Measurements from ENCODE around the gene EPHB2. TPM values are rescaled to one million over a fixed set of nuclear protein-coding genes. Genes with fewer than 3 reads are reported as not detected.

EPHB2 gene
- total RNA-seq, 2 experiments from 2014 or later, result 0.13 TPM; not detected in 1

DNA sequence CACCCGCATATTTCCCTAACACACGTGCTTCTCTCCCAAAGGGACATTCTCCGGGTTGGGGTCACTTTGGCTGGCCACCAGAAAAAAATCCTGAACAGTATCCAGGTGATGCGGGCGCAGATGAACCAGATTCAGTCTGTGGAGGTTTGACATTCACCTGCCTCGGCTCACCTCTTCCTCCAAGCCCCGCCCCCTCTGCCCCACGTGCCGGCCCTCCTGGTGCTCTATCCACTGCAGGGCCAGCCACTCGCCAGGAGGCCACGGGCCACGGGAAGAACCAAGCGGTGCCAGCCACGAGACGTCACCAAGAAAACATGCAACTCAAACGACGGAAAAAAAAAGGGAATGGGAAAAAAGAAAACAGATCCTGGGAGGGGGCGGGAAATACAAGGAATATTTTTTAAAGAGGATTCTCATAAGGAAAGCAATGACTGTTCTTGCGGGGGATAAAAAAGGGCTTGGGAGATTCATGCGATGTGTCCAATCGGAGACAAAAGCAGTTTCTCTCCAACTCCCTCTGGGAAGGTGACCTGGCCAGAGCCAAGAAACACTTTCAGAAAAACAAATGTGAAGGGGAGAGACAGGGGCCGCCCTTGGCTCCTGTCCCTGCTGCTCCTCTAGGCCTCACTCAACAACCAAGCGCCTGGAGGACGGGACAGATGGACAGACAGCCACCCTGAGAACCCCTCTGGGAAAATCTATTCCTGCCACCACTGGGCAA lies 202.9 kb downstream of the EPHB2 start:
- no peak overlapping the region for H3K4me3 Mint-ChIP-seq
- CTCF ChIA-PET, result no interaction called here
- no peaks in the 10 kb centered on the region for H3K4me1 Mint-ChIP-seq (ENCODE audit: low read depth)
- peaks cover 2% of the 10 kb centered on the region for H3K27me3 Mint-ChIP-seq
- intact Hi-C loops (cut with micrococcal nuclease), result no loop called here
- POLR2A ChIA-PET, result no interaction called here
- H3K27ac Mint-ChIP-seq, result no peak overlapping the region
- TF ChIP-seq, protein P1, sequence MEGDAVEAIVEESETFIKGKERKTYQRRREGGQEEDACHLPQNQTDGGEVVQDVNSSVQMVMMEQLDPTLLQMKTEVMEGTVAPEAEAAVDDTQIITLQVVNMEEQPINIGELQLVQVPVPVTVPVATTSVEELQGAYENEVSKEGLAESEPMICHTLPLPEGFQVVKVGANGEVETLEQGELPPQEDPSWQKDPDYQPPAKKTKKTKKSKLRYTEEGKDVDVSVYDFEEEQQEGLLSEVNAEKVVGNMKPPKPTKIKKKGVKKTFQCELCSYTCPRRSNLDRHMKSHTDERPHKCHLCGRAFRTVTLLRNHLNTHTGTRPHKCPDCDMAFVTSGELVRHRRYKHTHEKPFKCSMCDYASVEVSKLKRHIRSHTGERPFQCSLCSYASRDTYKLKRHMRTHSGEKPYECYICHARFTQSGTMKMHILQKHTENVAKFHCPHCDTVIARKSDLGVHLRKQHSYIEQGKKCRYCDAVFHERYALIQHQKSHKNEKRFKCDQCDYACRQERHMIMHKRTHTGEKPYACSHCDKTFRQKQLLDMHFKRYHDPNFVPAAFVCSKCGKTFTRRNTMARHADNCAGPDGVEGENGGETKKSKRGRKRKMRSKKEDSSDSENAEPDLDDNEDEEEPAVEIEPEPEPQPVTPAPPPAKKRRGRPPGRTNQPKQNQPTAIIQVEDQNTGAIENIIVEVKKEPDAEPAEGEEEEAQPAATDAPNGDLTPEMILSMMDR (IDR thresholded peaks at IDR 0.05), result no peak
- ATAC-seq (no peak), DNase-seq (no peak)
- H3K9me3 Mint-ChIP-seq, result no peaks in the 10 kb centered on the region
- no peaks in the 10 kb centered on the region for H3K36me3 Mint-ChIP-seq (ENCODE audit: low read depth)

DNA sequence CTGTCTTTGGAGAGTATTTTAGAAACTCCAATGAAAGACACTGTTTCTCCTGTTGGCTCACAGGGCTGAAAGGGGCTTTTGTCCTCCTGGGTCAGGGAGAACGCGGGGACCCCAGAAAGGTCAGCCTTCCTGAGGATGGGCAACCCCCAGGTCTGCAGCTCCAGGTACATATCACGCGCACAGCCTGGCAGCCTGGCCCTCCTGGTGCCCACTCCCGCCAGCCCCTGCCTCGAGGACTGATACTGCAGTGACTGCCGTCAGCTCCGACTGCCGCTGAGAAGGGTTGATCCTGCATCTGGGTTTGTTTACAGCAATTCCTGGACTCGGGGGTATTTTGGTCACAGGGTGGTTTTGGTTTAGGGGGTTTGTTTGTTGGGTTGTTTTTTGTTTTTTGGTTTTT lies 203.5 kb downstream of the EPHB2 start:
- H3K27ac Mint-ChIP-seq, result no peak overlapping the region
- no peak for ATAC-seq
- H3K27me3 Mint-ChIP-seq, result peaks cover 2% of the 10 kb centered on the region
- no peaks in the 10 kb centered on the region for H3K36me3 Mint-ChIP-seq (ENCODE audit: low read depth)
- ChIA-PET POLR2A (no interaction called here), CTCF (no interaction called here)
- no peaks in the 10 kb centered on the region for H3K4me1 Mint-ChIP-seq (ENCODE audit: low read depth)
- H3K9me3 Mint-ChIP-seq, result no peaks in the 10 kb centered on the region
- no peak for DNase-seq
- TF ChIP-seq, protein P1 (IDR thresholded peaks at IDR 0.05), result no peak
- intact Hi-C loops (cut with micrococcal nuclease), result no loop called here
- H3K4me3 Mint-ChIP-seq, result no peak overlapping the region

DNA sequence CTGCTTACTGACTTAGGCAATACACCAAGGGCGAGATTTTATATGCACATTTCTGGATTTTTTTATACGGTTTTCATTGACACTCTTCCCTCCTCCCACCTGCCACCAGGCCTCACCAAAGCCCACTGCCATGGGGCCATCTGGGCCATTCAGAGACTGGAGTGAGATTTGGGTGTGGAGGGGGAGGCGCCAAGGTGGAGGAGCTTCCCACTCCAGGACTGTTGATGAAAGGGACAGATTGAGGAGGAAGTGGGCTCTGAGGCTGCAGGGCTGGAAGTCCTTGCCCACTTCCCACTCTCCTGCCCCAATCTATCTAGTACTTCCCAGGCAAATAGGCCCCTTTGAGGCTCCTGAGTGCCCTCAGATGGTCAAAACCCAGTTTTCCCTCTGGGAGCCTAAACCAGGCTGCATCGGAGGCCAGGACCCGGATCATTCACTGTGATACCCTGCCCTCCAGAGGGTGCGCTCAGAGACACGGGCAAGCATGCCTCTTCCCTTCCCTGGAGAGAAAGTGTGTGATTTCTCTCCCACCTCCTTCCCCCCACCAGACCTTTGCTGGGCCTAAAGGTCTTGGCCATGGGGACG lies 204.1 kb downstream of the EPHB2 start:
- CTCF ChIA-PET, result no interaction called here
- intact Hi-C loops (cut with micrococcal nuclease), result no loop called here
- ATAC-seq, result no peak
- TF ChIP-seq, protein P1 (IDR thresholded peaks at IDR 0.05), result no peak
- no peak overlapping the region for H3K27ac Mint-ChIP-seq
- H3K4me1 Mint-ChIP-seq (ENCODE audit: low read depth), result no peaks in the 10 kb centered on the region
- peaks cover 2% of the 10 kb centered on the region for H3K27me3 Mint-ChIP-seq
- POLR2A ChIA-PET, result no interaction called here
- no peaks in the 10 kb centered on the region for H3K9me3 Mint-ChIP-seq
- no peak for DNase-seq
- no peak overlapping the region for H3K4me3 Mint-ChIP-seq
- H3K36me3 Mint-ChIP-seq (ENCODE audit: low read depth), result no peaks in the 10 kb centered on the region

DNA sequence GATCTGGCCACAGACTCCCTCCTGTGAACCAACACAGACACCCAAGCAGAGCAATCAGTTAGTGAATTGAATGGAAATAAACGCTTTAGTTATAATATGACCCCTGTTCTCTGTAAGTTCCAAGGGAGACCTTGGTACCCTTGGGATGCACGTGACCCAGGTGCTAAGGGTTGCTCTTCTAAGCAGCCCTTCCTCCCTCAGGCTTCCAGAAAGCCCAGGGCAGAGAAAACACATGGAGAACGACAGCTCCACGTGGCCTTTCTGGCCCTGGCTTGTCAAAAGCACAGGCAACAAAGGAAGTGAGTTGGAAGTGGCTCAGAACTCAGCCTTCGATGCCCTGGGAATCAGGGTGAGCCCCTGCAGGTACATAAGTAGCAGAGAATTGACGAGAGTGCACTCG lies 204.6 kb downstream of the EPHB2 start:
- H3K36me3 Mint-ChIP-seq (ENCODE audit: low read depth), result no peaks in the 10 kb centered on the region
- no peak for ATAC-seq
- H3K27ac Mint-ChIP-seq, result no peak overlapping the region
- H3K27me3 Mint-ChIP-seq, result peaks cover 2% of the 10 kb centered on the region
- ChIA-PET CTCF (no interaction called here), POLR2A (no interaction called here)
- no peak for DNase-seq
- H3K4me1 Mint-ChIP-seq (ENCODE audit: low read depth), result no peaks in the 10 kb centered on the region
- no peak overlapping the region for H3K4me3 Mint-ChIP-seq
- intact Hi-C loops (cut with micrococcal nuclease), result no loop called here
- TF ChIP-seq, protein P1 (IDR thresholded peaks at IDR 0.05), result no peak
- H3K9me3 Mint-ChIP-seq, result no peaks in the 10 kb centered on the region

DNA sequence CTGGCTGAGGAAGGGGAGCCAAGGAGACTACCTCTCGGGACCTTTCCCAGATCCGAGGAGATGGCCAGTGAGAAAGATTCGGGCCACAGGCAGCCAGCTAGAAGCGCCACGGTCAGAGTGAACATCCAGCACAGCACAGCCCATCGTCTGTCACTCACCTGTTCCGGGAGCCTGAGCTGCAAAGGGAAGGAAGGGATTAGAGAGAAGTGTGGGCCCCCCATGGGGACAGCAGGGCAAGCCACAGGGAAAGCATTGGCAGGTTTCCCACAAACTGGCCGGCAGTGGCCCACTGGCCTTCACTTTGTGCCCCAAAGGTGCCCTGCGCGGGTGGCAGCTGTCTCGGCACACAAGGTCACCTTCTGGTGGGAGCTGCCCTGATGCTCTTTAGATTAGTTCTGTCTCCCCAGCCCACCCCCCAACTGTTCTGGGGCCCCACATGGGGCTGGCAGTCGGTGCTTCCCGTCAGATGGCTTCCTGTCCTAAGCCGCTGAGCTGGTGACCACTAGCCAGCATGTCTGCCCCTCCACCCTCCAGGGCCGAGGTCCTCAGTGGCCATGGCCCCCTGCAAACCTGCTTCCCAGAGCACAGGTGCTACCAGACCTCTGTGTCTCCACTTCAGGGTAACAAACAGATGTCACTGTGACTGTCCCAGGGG lies 205.3 kb downstream of the EPHB2 start:
- ChIA-PET CTCF (no interaction called here), POLR2A (no interaction called here)
- no peak for ATAC-seq
- H3K9me3 Mint-ChIP-seq, result no peaks in the 10 kb centered on the region
- H3K27ac Mint-ChIP-seq, result no peak overlapping the region
- H3K27me3 Mint-ChIP-seq, result peaks cover 2% of the 10 kb centered on the region
- no peak for DNase-seq
- intact Hi-C loops (cut with micrococcal nuclease), result no loop called here
- no peaks in the 10 kb centered on the region for H3K36me3 Mint-ChIP-seq (ENCODE audit: low read depth)
- TF ChIP-seq, protein P1 (IDR thresholded peaks at IDR 0.05), result no peak
- H3K4me1 Mint-ChIP-seq (ENCODE audit: low read depth), result no peaks in the 10 kb centered on the region
- H3K4me3 Mint-ChIP-seq, result no peak overlapping the region

Data from activated CD8-positive, alpha-beta T cell treated with anti-CD3 and anti-CD28 coated beads for 36 hours (primary cell).